ACC112 (cell line): ENCODE measurements around the gene GNA15.

Experiments
- H2AFZ ChIP-seq: fragments of 200-600 bp; sonication (generic); one replicate; pipeline ENCODE4 v1.6.0; 2017; ENCODE audit warnings: antibody characterized with exemption, low read length; ENCODE audit not compliant: unreplicated experiment
- H3K27ac ChIP-seq: fragments of 200-600 bp; sonication (generic); 2 replicates; pipeline ENCODE4 v1.5.1; 2014; ENCODE audit warnings: low read depth, mild to moderate bottlenecking, antibody characterized with exemption, low read length, moderate library complexity
- H3K27me3 ChIP-seq: fragments of 200-600 bp; sonication (generic); 2 replicates; pipeline ENCODE4 v1.6.1; 2014; ENCODE audit warnings: mild to moderate bottlenecking, antibody characterized with exemption, low read length, moderate library complexity, mixed read lengths; ENCODE audit not compliant: insufficient read depth
- H3K36me3 ChIP-seq: fragments of 200-600 bp; sonication (generic); 2 replicates; pipeline ENCODE4 v1.6.1; 2016; ENCODE audit warnings: mild to moderate bottlenecking, antibody characterized with exemption, low read length, moderate library complexity, mixed read lengths; ENCODE audit not compliant: insufficient read depth
- H3K4me1 ChIP-seq: fragments of 200-600 bp; sonication (generic); one replicate; pipeline ENCODE4 v1.6.1; 2016; ENCODE audit warnings: low read length, mixed read lengths; ENCODE audit not compliant: insufficient read depth, unreplicated experiment, control insufficient read depth
- H3K4me3 ChIP-seq: fragments of 200-600 bp; sonication (generic); 2 replicates; pipeline ENCODE4 v1.5.1; 2014; ENCODE audit warnings: mild to moderate bottlenecking, low read depth, low read length
- H3K79me2 ChIP-seq: fragments of 200-600 bp; sonication (generic); one replicate; pipeline ENCODE4 v1.6.0; 2016; ENCODE audit warnings: low read length; ENCODE audit not compliant: control insufficient read depth, unreplicated experiment, insufficient read depth

Gene GNA15

DNA sequence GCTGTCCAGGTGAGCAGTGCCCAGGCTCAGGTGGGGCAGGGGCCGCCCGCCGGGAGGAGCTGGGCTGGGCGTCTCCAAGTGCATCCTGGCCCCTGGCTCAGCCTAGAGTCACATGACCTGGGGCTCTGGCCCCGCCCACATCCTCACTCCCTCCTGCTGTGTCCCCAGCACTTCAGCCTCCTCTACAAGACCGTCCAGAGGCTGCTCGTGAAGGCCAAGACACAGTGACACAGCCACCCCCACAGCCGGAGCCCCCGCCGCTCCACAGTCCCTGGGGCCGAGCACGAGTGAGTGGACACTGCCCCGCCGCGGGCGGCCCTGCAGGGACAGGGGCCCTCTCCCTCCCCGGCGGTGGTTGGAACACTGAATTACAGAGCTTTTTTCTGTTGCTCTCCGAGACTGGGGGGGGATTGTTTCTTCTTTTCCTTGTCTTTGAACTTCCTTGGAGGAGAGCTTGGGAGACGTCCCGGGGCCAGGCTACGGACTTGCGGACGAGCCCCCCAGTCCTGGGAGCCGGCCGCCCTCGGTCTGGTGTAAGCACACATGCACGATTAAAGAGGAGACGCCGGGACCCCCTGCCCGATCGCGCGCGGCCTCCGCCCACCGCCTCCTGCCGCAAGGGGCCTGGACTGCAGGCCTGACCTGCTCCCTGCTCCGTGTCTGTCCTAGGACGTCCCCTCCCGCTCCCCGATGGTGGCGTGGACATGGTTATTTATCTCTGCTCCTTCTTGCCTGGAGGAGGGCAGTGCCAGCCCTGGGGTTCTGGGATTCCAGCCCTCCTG is 71.8 kb downstream of the GNA15 start:
- Histone ChIP-seq H3K4me3 (no peak overlapping the region), H3K27ac (no peak overlapping the region), H3K36me3 (no peaks in the 10 kb centered on the region), H3K27me3 (no peaks in the 10 kb centered on the region), H3K79me2 (no peaks in the 10 kb centered on the region), H2AFZ (no peak overlapping the region), H3K4me1 (no peaks in the 10 kb centered on the region)

DNA sequence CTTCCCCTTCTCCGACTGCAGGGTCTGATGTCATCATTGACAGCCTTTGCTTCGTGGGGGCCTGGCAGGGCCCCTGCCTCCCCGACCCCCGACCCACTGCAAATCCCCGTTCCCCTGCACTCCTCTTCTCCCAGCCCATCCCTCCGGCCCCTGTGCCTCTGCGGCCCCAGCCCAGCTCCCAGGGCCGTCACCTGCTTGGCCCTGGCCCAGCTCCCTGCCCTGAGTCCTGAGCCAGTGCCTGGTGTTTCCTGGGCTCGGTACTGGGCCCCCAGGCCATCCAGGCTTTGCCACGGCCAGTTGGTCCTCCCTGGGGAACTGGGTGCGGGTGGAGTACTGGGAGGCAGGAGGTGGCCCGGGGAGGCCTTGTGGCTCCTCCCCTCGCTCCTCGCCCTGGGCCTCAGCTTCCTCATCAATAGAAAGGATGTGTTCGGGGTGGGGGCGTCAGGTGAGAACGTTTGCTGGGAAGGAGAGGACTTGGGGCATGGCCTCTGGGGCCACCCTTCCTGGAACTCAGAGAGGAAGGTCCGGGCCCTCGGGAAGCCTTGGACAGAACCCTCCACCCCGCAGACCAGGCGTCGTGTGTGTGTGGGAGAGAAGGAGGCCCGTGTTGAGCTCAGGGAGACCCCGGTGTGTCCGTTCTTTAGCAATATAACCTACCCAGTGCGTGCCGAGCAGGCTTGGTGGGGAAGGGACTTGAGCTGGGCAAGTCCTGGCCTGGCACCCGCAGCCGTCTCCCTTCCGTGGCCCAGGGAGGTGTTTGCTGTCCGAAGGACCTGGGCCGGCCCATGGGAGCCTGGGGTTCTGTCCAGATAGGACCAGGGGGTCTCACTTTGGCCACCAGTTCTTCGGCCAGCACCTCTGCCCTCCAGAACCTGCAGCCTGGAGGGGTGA is 72.7 kb downstream of the GNA15 start:
- H3K4me3 ChIP-seq: no peak overlapping the region
- no peaks in the 10 kb centered on the region for H3K4me1 ChIP-seq
- H3K27me3 ChIP-seq: no peaks in the 10 kb centered on the region
- no peaks in the 10 kb centered on the region for H3K36me3 ChIP-seq
- H2AFZ ChIP-seq: no peak overlapping the region
- no peak overlapping the region for H3K27ac ChIP-seq
- H3K79me2 ChIP-seq: no peaks in the 10 kb centered on the region

DNA sequence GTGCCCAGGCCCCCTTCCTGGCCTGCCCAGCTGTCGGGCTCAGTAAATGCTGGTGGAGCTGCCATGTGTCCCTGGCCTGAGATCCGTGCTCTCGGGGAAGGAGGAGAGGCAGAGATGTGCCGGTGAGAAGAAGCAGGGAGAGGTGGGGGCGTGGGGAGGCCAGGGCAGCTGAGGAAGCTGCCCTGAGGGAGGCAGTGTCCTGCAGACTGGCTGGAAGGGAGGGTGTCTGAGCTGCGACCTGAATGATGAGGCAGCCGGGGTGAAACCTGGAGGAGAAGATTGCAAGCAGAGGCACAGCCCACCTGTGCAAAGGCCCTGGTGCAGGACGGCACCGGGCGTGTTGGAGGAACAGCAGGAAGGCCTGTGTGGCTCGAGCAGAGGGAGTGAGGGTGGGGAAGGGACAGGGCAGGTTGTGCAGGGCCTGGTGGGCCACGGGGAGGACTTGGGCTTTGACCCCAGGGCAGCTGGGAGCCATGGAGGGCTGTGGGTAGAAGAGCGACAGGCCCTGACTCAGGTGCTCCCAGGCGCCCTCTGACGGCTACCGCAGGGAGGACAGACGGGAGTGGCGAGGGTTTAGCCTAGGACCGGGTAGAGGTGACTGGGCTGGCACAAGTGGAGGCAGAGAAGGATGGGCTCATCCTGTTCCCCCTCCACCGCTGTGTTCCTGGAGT is 74.6 kb downstream of the GNA15 start:
- Histone ChIP-seq H2AFZ (no peak overlapping the region), H3K27me3 (no peaks in the 10 kb centered on the region), H3K79me2 (no peaks in the 10 kb centered on the region), H3K36me3 (no peaks in the 10 kb centered on the region), H3K4me1 (no peaks in the 10 kb centered on the region), H3K4me3 (no peak overlapping the region), H3K27ac (no peak overlapping the region)

DNA sequence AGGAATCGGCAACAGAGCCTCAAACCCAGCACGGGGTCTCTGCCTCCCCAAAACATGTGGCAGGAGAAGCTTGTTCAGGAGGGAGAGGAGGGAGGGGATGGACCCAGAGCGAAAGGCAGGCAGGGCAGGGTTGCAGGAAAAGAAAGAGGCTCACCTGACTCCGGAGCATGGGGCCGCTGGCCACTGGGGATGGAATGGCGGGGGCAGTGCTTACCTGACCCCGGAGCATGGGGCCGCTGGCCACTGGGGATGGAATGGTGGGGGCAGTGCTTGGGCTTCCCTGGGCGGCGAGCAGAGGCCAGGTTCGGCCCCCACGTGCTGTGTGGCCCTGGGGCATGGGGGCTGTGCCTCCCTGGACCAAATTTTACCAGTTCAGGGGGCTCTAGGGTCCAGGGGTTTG is 75.4 kb downstream of the GNA15 start:
- H3K4me1 ChIP-seq: no peaks in the 10 kb centered on the region
- no peak overlapping the region for H3K4me3 ChIP-seq
- H3K79me2 ChIP-seq: no peaks in the 10 kb centered on the region
- H2AFZ ChIP-seq: no peak overlapping the region
- no peak overlapping the region for H3K27ac ChIP-seq
- no peaks in the 10 kb centered on the region for H3K36me3 ChIP-seq
- H3K27me3 ChIP-seq: no peaks in the 10 kb centered on the region

DNA sequence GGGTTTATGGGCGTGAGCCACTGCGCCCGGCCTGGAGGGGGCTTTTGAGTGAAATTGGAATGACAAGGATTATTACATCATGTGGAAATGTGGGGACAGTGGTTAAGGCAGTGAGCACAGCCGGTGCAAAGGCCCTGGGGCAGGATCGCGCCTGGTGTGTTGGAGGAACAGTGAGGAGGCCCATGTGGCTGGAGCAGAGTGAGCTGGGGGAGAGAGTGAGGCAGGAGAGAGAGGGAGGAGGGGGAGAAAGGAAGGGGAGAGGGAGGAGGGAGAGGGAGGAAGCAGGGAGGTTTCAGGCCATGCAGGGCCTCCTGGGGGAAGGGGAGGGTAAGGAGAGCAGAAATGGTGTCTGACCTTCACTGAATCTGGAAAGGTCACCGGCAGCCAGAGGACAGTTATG is 77.3 kb downstream of the GNA15 start:
- H3K27me3 ChIP-seq: no peaks in the 10 kb centered on the region
- H3K36me3 ChIP-seq: no peaks in the 10 kb centered on the region
- no peak overlapping the region for H3K4me3 ChIP-seq
- no peak overlapping the region for H3K27ac ChIP-seq
- H3K79me2 ChIP-seq: no peaks in the 10 kb centered on the region
- H3K4me1 ChIP-seq: no peaks in the 10 kb centered on the region
- no peak overlapping the region for H2AFZ ChIP-seq
